WTC11 (cell line): ENCODE results near the gene DOK4. TPM values are rescaled to one million over a fixed set of nuclear protein-coding genes. Genes with fewer than 3 reads are reported as not detected.

Experiments used
- AFF4 ChIP-seq: sonication (generic); formaldehyde crosslinking; IDR thresholded peaks from 2 replicates; pipeline ENCODE4 v1.8.1; 2023; ENCODE audit warnings: mild to moderate bottlenecking, missing genetic modification reagents, borderline replicate concordance
- AR ChIP-seq: fragments of 250-450 bp; sonication (Bioruptor Pico); IDR thresholded peaks from 2 replicates; pipeline ENCODE4 v1.9.0; 2021; ENCODE audit warnings: mild to moderate bottlenecking
- ARID4B ChIP-seq: sonication (generic); formaldehyde crosslinking; IDR thresholded peaks from 2 replicates; pipeline ENCODE4 v1.8.0; 2023; ENCODE audit warnings: missing genetic modification reagents, mild to moderate bottlenecking, borderline replicate concordance
- ATF1 ChIP-seq: sonication (generic); formaldehyde crosslinking; IDR thresholded peaks from 2 replicates; pipeline ENCODE4 v1.8.1; 2023; ENCODE audit warnings: mild to moderate bottlenecking, moderate library complexity, missing genetic modification reagents
- CREB1 ChIP-seq: sonication (generic); formaldehyde crosslinking; IDR thresholded peaks from 2 replicates; pipeline ENCODE4 v1.8.0; 2023; ENCODE audit warnings: mild to moderate bottlenecking, missing genetic modification reagents
- CTCF ChIP-seq: fragments of 200-600 bp; IDR thresholded peaks from 2 replicates; pipeline ENCODE4 v1.8.0; 2022; ENCODE audit warnings: antibody characterized with exemption
- E2F1 ChIP-seq: sonication (generic); formaldehyde crosslinking; IDR thresholded peaks from 2 replicates; pipeline ENCODE4 v1.8.0; 2022; ENCODE audit warnings: mild to moderate bottlenecking, missing genetic modification reagents
- E2F4 ChIP-seq: sonication (generic); formaldehyde crosslinking; IDR thresholded peaks from 2 replicates; pipeline ENCODE4 v1.8.1; 2022; ENCODE audit warnings: low read depth, mild to moderate bottlenecking, moderate library complexity, missing genetic modification reagents, borderline replicate concordance
- FOXJ3 ChIP-seq: sonication (generic); formaldehyde crosslinking; IDR thresholded peaks from 2 replicates; pipeline ENCODE4 v1.9.0; 2021; ENCODE audit warnings: missing genetic modification reagents, mild to moderate bottlenecking, borderline replicate concordance
- FOXK1 ChIP-seq: sonication (generic); formaldehyde crosslinking; IDR thresholded peaks from 2 replicates; pipeline ENCODE4 v1.8.0; 2022; ENCODE audit warnings: mild to moderate bottlenecking, moderate library complexity, missing genetic modification reagents
- FOXP1 ChIP-seq: sonication (generic); formaldehyde crosslinking; IDR thresholded peaks from 2 replicates; pipeline ENCODE4 v1.8.0; 2022; ENCODE audit warnings: missing genetic modification reagents, mild to moderate bottlenecking, moderate library complexity, borderline replicate concordance
- IRF2 ChIP-seq: sonication (generic); formaldehyde crosslinking; IDR thresholded peaks from 2 replicates; pipeline ENCODE4 v1.8.0; 2022; ENCODE audit warnings: low read depth, missing genetic modification reagents, borderline replicate concordance
- NFYB ChIP-seq: sonication (generic); formaldehyde crosslinking; conservative IDR thresholded peaks from 2 replicates; pipeline ENCODE4 v1.8.0; 2022; ENCODE audit warnings: low read depth, missing genetic modification reagents
- NR2C2 ChIP-seq: sonication (generic); formaldehyde crosslinking; IDR thresholded peaks from 2 replicates; pipeline ENCODE4 v1.8.0; 2022; ENCODE audit warnings: mild to moderate bottlenecking, missing genetic modification reagents
- OVOL2 ChIP-seq: fragments of 250-450 bp; sonication (Bioruptor Pico); IDR thresholded peaks from 2 replicates; pipeline ENCODE4 v1.9.0; 2021; ENCODE audit warnings: mild to moderate bottlenecking, borderline replicate concordance
- PRDM15 ChIP-seq: sonication (generic); formaldehyde crosslinking; IDR thresholded peaks from 2 replicates; pipeline ENCODE4 v1.8.0; 2022; ENCODE audit warnings: missing genetic modification reagents
- SMAD3 ChIP-seq: sonication (generic); formaldehyde crosslinking; IDR thresholded peaks from 2 replicates; pipeline ENCODE4 v1.8.0; 2022; ENCODE audit warnings: missing genetic modification reagents, mild to moderate bottlenecking, borderline replicate concordance
- SP1 ChIP-seq: sonication (generic); formaldehyde crosslinking; conservative IDR thresholded peaks from 2 replicates; pipeline ENCODE4 v1.8.1; 2022; ENCODE audit warnings: missing genetic modification reagents
- ZNF671 ChIP-seq: fragments of 250-450 bp; sonication (Bioruptor Pico); IDR thresholded peaks from 2 replicates; pipeline ENCODE4 v1.8.0; 2021; ENCODE audit warnings: mild to moderate bottlenecking
- total RNA-seq: library from RNA; stranded (reverse); gene quantifications from 3 replicates; pipeline ENCODE4 v1.2.3, GENCODE V29; 2021

The DOK4 gene
- total RNA-seq, 1 experiment from 2014 or later = 25.0 TPM

GRCh38 chr16:57447186-57447962, 38.9 kb downstream of the DOK4 start, which contains the start of the genes CIAPIN1 and COQ9 (continued):
- TF ChIP-seq ARID4B (peak; percentile 77; the same call in 1 of the 2 replicates), E2F4 (CRISPR knock-in tag) (no peak), FOXJ3 (CRISPR knock-in tag) (no peak), CTCF (no peak), PRDM15 (no peak), OVOL2 (no peak), SP1 (CRISPR knock-in tag) (peak; percentile 84), IRF2 (CRISPR knock-in tag) (no peak), FOXK1 (CRISPR knock-in tag) (peak; percentile 83; the same call in 1 of the 2 replicates), AFF4 (CRISPR knock-in tag) (no peak), SMAD3 (no peak), NR2C2 (CRISPR knock-in tag) (no peak), CREB1 (CRISPR knock-in tag) (peak; percentile 86), ZNF671 (CRISPR knock-in tag) (no peak), FOXP1 (CRISPR knock-in tag) (peak; percentile 71), ATF1 (CRISPR knock-in tag) (peak; percentile 75; the same call in 1 of the 2 replicates), NFYB (no peak), AR (CRISPR knock-in tag) (no peak), E2F1 (CRISPR knock-in tag) (no peak)
